DMS114 treated with DMSO at 0.1 percent for 48 hours (cell line): Measurements from ENCODE around the gene KCNJ6.
"Not testable (repeated sequence)": the region's sequence is repeated elsewhere in the genome, so short reads cannot be mapped to it uniquely, and the experiment has no call there.

Experiments used
- DNase-seq: peaks from one replicate; lab custom pipeline; 2025; ENCODE audit not compliant: unreplicated experiment; lab: John Stamatoyannopoulos, UW

KCNJ6 gene

DNA sequence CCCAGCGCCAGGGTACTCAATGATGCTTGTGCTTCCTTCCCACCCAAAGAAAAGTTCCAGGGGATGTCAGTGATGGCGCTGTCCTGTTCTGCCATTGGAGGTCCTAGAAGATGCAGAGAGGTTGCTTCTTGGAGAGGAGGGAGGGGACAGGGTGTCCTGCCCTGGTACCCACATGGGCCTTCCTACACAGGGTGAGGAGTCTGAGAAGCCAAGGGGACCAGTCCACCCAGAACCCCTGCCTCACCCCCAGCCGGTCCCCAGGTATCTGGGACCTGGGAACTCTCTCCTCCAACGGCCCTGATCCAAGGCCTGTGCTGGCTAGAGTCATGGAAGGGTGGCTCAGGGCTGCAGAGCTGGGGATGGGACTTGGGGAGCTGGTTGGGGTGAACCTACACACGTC is 259.4 kb downstream of the KCNJ6 start:
- no peak for DNase-seq

DNA sequence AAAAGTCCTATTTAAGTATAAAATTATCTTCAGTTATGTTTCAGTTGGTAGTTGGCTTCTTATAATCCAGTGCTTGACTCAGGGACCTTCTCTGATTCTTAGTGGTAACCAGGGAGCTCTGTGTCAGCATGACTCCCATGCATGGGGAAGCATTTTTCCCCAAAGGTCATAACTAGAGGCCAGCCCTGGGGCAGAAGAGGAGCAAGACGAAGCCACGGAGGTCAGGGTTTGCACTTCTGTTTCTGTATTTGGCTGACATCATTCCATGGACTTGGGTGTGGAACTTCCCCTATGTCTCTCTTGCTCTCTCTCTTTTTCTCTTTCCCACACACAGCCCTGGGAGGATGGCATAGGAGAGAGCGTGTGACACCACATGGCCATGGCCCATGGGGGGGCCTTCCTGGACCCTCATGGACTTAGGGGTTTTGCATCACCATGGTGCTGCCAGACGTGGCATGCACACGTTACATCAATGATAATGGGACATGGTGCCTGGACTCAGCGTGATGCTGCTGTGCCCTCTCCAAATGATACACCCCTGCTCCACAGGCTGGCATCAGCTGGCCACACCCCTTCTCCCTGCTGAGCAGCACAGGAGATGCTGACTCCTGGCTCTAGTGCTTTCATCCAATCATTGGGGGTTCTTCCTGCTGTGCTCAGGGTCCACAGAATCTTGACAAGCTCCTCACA is 260.5 kb downstream of the KCNJ6 start:
- DNase-seq, result no peak

DNA sequence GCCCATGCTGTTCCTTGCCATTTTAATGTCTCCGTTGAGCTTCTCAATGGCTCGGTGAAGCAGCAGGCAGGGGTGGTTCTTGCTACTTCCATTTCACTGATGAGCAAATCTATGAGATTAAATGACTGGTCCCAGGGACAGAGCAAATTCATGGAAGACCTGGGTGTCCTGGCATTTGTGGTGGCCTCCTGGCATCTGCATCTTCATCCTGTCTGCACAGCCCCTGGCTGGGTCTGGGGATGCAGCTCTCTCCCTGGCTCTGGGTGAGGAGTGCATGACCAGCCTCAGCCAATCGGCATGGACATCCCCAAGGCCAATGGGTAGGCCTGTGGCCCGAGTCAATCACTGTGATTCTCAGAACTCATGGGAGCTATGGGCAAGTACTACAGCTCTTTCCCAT is 261.7 kb downstream of the KCNJ6 start:
- no peak for DNase-seq

DNA sequence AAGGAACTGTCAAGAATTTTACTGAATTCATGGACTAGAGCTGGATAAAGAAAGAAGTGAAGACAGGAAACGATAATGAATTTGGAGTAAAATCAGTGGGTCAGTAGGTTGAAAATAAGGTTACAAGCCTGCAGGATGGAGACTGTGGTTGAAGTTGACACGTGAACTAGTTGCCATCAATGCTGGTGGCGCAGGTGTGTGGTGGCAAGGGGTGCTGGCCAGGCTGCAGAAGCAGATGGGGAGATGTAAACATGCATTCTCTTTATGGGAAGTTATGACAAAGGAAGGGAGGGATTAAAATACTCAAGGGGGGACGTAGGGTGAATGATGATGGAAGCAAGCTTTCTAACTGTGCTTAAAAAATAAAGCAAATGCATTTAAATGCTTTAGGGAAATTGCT is 263.1 kb downstream of the KCNJ6 start:
- DNase-seq, result no peak

DNA sequence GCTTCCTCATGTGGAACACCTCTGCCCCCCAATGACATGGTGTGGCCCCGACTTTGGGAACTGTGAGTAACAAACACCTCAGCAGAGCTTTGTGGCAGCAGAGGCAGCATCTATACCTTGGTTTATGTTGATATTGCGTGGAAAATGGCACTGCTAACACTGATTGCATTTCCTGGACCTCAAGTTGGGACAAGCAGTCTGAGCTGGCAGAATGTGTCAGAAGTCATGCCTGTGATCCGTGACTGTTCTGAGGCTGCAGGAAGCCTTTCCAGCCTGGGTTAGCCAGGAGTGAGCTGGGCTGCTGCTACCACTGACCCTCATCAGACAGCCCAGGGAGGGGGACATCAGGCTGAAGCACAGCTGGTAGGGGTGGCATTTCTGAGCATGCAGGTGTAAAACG is 268.5 kb downstream of the KCNJ6 start:
- DNase-seq, result no peak

DNA sequence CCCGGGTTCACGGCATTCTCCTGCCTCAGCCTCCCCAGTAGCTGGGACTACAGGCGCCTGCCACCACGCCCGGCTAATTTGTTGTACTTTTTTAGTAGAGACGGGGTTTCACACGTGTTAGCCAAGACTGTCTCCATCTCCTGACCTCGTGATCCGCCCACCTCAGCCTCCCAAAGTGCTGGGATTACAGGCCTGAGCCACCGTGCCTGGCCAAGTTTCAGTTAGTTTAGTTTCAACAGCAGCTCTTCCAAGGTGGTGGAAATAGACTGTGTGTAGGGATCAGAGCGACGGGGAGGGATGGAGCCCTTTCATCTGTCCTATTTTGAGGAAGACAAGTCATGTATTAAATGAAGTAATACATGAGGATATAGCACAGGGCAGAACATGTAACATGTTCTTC is 269.5 kb downstream of the KCNJ6 start:
- DNase-seq, result not testable (repeated sequence)

DNA sequence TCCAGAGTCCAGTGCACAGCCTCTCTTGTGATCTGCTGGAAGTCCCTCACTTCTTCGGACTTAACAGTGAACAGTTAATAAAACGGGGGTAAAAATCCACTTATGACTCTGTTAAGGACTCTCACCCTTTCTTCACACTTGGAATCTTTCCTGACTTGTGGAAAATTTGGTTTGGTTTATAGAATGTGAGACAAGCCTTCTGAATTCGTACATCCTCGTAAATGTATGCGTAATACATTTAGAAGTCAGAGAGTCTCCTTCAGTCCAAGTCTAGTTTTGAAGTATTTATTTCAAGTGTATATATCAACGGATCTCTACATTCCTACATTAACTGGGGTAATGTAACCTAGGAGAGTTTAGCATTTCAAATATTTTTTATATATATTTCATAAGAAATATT is 270.4 kb downstream of the KCNJ6 start:
- no peak for DNase-seq

DNA sequence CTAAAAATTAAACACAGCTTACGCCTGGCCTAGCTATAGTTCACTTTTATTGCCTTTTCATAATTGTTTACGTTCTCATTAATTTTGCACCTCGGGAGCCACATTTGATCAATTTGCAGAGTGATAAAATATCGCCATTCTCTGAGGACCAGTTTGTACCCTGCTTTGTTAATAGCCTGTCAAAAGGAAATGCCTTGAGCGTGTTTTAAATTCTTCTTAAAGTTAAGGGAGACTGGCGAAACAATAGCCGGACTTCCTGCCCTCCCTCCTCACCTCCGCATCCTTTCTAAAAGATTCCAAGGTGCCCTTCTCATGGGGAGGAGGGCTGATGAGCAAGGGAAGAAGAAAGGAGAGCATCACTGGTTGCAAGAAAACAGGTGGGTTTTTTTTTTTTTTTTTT is 271.6 kb downstream of the KCNJ6 start:
- DNase-seq, result no peak

DNA sequence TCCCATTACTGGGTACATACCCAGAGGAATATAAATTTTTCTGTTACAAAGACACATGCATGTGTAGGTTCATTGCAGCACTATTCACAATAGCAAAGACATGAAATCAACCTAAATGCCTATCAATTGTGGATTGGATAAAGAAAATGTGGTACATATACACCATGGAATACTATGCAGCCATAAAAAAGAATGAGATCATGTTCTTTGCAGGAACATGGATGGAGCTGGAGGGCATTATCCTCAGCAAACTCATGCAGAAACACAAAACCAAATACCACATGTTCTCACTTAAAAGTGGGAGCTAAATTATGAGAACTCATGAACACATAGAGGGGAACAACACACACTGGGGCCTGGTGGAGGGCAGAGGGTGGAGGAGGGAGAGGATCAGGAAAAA is 272.4 kb downstream of the KCNJ6 start:
- not testable (repeated sequence) for DNase-seq

DNA sequence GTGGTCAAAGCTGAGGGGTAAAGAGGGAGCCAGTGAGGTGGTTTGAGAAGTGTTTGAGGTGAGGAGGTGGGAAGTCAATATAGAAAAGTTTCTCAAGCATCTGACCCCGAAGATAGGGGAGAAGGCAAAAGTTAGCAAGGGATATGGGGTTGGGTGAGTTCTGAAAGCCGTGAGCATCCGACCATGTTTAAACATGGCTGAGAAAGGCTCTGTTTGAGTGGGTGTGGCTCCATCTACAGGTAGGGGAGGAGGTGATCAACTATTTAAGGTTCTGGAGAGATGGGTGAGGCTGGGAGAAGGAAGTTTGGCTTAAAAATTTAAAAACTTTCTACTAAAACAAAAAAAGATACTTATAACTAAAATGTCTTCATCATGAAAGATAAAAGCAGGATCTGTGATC is 273.8 kb downstream of the KCNJ6 start:
- DNase-seq, result no peak

DNA sequence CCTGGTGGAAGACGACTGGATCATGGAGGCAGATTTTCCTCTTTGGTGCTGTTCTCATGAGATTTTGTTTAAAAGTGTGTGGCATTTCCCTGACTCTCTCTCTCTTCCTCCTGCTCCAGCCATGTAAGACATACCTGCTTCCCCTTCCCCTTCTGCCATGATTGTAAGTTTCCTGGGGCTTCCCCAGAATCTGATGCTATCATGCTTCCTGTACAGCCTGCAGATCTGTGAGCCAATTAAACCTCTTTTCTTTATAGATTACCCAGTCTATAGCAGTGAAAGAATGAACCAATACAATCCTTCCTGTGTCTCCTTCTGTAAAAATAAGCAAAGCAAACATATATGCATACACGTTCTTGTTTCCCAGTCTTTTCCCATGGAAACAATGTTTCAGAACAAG is 276.5 kb downstream of the KCNJ6 start:
- no peak for DNase-seq

DNA sequence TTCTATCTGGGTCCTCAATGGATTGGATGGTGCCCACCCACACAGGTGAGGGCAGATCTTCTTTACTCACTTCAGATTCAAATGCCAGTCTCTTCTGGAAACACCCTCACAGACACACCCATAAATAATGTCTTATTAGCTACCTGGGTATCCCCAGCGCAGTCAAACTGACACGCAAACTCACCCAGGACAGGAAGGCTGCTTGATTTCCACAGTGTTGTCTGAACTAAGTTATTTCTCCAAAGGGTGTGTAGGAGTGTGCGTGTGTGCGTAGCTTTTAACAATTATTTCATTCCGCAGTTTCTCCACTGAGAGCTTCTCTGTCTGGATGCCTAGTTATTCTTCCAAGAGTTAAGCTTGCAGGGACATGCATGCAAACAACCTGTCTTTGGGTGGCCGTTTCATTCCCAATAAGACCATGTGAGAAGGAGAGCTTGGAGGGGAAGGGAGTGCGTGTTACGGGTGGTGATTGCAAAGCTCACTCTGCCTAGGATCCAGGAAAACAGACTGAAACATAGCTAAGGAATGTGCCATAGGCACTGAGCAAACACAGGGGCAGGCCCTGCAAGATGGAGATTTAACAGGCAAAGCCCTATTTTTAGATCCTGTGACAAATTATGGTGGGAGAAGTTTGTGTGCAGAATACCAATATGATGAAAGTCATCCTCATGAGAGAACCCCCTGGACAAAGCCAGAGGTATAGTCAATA is 280.0 kb downstream of the KCNJ6 start:
- DNase-seq, result no peak

DNA sequence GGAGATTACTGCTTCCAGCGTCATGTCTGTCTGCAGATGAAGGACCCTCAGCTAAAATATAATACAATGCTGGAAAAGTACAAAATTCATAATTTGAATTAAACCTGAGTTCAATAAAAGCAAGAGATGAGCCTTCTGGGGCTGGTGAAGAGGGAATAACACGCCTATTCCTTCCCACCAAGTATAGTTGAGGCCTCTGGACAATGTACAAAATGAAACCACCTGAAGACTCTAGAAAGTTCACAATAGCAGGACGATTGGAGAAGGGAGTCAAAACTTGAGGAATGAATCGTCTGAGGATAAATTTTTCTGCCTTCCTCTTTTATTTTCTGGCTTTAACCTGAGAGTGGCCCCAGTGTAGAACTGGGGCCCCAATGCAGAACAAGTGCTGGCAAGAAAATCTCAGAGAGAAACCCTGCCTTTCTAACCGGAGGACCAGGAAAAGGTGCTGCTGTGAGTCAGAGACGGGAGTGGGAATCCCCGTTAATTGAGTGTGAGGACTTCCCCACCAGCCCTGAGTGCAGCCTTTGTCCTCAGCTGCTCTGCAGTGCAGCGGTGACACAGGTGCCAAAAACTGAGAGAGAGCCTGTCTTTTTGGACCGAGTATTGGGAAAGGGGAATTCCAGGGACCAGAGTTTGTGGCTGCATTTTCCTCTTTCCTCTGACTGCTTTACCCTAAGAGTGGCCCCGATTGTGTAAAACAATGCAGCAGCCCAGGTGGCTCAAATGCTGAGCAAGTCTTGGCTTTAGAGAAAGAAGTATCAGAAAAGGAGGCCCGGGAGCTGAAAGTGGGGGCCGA is 284.7 kb downstream of the KCNJ6 start:
- no peak for DNase-seq

DNA sequence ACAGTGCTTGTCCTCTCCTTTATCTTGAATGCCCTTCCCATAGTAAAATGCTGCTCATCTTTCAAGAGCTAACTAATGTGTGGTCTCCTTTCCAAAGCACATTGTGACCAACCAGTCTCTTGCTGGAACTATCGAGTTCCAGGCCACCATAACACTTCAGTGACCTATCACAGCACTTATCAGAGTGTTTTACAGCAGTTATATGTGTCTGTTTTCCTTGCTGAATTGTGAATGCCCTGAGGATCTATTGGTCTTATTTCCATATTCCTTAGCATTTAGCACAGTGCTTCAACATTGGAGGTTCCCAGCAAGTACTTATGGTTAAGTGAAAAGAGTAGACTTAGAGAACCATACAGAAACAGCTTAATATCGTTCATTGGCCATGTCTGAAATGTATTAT is 285.4 kb downstream of the KCNJ6 start:
- DNase-seq, result no peak

DNA sequence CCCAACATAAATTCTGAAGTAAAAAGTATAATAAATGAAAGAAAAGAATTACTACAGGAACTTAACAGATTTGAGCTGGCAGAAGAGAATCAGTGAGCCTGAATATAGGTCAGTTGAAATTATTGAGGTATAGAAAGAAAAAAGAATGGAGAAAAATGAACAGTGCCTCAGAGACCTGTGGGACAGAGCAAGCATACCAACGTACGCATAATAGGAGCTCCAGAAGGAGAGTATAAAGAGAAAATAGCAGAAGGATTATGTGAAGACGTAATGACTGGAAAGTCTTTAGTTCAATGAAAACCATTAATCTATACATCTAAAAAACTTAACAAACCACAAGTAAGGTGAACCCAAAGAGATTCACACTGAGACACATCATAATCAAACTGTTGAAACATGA is 287.9 kb downstream of the KCNJ6 start:
- DNase-seq, result no peak

DNA sequence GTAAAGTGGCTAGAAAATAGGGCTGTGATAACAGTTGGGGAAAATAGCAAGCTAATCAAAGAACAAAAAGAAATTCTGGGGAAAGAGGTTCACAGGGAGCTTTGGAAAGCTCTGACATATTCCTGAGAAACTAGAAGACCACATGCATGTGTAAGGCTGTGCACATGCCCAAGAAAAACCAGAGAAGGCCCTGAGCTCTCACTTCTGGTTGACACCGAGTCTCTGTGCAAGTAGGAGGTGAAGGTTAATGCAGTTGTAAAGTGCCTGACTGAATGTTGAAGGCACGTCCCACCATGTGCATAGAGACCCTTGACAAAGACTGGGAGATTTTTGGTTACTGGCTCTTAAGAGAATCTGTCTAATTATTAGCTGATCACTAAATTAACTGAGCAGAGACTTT is 288.7 kb downstream of the KCNJ6 start:
- DNase-seq, result no peak

DNA sequence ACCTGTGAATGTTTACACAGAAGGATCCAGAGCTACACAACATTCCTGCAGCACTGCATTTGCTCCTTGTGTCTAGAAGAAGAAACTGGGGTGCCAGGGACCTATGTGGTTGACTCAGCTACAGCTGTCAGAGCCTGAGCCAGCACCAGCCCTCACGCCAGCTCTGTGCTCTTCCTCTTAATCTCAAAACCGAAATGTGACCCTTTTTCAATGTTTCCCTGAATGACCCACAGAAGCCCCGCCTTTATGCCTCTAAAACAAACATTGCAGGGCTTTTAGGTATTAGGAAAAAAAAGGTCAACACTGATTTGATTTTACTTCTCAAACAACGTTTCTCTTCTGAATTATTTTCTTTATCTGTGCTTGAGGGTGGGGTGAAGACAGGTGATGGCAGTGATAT is 289.2 kb downstream of the KCNJ6 start:
- DNase-seq, result no peak

DNA sequence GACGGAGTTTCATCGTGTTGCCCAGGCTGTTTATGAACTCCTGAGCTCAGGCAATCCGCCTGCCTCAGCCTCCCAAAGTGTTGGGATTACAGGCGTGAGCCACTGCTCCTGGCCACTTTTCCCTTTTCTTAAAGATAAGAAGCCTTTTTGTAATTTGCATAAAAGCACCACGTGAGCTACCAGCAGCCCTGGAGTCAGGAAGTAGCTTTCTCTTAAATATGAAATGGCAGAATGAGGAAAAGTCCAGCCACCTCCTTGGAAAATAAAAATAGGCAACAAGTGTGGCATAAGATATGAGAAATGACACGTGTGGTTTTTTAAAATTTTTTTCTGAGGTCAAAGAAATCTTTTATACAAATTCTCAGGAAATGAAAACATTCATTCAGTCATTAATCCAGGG is 289.9 kb downstream of the KCNJ6 start:
- no peak for DNase-seq

DNA sequence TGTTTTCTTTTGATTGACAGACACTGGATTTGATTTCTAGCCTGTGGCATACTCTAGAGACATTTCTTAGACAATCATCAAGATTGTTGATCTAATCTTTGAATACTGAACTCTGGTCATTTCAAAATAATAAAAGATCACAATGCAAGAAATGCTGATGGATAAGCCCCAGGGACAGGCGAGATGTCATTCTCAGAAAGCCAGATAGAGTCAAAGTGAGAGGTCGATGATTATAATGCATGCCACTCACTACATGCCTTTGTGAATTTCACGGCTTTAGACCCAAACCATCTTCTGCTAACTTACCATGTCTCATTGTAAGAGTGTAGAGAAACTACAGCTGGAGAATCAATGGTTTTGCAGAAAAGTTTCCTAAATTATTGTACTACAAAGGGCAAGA is 292.6 kb downstream of the KCNJ6 start:
- DNase-seq, result no peak

DNA sequence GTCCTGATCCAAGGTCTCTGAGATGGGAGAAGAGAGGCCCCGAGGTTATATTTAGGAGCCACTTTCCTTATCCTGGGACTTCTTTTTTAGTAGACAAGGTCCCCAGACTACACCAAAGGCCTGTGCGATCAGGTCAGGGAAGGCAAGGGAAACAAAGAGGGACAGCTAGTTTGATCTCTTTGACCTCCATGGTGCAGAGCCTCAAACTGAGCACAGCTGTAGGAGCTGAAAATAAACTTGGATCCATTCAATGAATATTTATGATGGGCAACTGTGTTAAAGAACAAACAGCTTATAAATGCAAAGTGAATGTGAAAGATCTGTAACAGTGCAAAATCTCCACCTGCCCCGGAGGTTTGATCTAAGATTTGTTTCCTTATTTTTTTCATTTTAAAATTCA is 293.1 kb downstream of the KCNJ6 start:
- no peak for DNase-seq

DNA sequence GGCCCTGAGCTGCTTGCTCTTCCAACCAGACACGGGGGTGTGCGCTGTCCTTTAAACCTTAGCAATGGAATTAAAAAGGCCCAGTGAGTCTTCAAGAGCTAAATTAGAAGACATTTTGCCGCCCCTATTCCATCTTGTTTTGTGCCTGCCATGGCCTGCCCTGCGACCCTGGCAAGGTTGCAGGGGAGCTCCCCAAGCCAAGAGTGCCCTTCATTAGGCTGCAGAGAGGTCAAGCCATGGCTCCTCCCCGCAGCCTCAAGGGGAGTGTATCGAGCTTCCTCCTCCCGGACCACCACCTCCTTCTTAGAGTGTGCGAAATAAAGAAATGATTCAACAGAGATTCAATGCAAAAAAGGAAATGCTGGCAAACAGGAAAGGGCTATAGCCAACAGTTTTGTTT is 293.5 kb downstream of the KCNJ6 start:
- DNase-seq, result no peak

DNA sequence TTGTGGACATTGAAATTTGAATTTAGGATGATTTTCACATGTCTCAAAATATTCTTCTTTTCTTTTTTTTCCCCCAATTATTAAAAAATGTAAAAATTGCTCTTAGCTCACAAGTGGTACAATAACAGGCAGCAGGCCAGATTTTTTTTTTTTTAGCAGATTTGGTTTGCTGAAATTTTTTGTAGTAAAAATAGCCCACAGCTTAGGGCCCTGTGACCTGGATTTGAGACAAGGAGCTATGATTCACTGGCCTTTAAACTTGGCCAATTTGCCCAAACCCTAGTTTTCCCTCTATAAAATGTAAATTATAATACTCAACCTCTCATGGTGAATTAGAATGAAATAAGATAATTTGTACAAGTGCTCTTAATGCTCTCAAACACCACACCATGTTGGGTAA is 295.9 kb downstream of the KCNJ6 start:
- no peak for DNase-seq
